ENCODE data around the gene DHDH.
A peak's percentile ranks its signal among the peaks of the same experiment; 100 is the strongest.

DHDH gene

GRCh38 chr19:48950159-48950558 is 16.7 kb downstream of the DHDH start:
- no peak for DNase-seq

DNA sequence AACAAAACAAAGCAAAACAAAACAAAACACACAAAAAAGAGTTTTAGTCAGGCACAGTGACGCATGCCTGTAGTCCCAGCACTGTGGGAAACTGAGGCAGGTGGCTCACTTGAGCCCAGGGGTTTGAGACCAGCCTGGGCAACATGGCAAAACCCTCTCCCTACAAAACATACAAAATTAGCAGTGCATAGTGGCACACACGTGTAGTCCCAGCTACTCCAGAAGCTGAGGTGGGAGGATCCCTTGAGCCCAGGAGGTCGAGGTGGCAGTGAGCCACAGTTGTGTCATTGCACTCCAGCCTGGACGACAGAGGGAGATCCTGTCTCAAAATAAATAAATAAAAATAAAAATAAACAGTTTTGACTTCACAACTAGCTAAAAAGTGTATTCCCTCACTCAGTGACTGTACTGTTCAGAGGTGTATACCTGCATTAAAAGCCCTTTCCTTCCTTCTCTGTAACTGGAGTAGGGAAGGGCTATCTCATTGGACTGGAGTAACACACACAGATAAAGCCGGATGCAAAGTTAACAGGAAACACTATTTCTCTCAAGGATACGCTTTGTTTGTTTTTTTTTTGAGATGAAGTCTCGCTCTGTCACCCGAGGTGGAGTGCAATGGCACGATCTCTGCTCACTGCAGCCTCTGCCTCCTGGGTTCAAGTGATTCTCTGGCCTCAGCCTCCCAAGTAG is 17.5 kb downstream of the DHDH start:
- DNase-seq = no peak

- no peak for DNase-seq
Observed at GRCh38 chr19:48953141-48953540, 19.6 kb downstream of the DHDH start.

- no peak for DNase-seq
Observed at GRCh38 chr19:48953990-48954594, 20.6 kb downstream of the DHDH start.

DNA sequence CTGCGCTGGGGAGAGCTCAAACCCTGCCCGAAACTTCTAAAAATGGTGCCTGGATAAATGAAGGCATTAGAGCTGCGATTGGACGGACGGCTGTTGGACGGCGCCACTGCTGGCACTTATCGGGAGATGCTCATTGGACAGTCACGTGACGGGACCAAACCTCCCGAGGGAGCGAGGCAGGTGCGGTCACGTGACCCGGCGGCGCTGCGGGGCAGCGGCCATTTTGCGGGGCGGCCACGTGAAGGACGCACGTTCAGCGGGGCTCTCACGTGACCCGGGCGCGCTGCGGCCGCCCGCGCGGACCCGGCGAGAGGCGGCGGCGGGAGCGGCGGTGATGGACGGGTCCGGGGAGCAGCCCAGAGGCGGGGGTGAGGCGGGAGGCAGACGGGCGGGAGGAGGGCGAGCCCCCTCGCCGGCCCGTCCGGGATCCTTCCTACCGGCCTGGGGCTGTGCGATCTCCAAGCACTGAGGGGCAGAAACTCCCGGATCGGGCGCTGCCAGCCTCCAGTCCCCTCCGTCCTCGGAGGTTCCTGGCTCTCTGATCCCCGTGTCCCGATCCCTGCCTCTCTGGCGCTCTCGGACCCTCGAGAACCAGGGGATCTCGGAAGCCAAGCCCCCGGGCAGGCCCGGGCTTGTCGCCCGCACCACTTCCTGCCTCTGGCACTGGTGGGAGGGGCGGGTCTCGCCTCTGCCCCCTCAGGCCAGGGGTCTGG is 21.3 kb downstream of the DHDH start, which contains the start of gene BAX:
Gene BAX, plus strand, starts transcription at position 281 of the 713 bp plus-strand sequence. Its CDS starts 54 bp downstream, at position 335.
- DNase-seq = peak; percentile 91

DNA sequence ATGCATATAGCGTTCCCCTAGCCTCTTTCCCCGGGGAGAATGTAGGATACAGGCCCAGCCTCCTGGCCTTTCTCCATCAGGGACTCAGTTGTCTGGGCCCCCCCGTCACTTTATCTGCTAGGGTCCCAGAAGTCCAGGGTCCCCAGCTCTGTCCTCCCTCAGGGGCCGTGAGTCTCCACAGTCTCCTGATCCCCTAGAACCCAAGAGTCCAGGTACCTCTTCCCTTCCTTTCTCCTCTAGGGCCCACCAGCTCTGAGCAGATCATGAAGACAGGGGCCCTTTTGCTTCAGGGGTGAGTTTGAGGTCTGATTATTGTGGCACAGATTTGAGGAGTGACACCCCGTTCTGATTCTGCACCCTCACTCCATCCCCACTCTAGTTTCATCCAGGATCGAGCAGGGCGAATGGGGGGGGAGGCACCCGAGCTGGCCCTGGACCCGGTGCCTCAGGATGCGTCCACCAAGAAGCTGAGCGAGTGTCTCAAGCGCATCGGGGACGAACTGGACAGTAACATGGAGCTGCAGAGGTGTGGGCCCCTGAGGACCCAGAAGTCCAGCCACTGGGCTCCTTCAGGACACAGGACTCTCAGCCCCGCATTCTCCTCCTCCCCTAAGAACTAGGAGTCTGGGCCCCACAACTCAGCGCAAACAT is 21.9 kb downstream of the DHDH start:
- DNase-seq = no peak

- no peak for DNase-seq
Observed at GRCh38 chr19:48958006-48958405, 24.5 kb downstream of the DHDH start.

DNA sequence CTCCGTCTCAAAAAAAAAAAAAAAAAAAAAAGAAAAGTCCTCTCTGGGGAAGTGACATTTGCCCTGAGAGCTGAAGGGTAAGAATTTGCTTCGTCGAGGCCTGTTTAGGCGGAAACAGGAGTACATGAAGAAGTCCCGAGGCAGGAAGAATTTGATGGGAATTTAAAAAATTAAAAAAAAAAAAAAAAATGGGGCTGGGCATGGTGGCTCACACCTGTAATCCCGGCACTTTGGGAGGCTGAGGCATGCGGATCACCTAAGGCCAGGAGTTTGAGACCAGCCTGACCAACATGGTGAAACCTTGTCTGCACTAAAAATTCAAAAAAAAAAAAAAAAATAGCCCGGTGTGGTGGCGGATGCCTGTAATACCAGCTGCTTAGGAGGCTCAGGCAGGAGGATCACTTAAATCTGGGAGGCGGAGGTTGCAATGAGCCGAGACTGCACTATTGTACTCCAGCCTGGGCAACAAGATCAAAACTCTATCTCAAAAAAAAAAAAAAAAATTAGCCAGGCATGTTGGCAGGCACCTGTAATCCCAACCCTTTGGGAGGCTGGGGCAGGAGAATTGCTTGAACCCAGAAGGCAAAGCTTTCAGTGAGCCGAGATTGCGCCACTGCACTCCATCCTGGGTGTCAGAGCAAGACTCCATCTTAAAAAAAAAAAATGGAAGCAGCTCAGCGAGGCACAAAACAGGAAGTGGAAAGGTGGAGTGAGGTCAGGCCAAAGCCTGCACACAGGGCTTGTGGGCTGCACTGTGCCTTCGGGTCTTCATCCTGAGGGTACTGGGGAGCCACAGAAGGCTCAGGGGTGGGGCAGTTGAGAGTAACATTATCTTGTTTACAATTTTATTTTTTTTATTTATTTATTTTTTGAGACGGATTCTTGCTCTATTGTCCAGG is 26.1 kb downstream of the DHDH start:
- DNase-seq = no peak

DNA sequence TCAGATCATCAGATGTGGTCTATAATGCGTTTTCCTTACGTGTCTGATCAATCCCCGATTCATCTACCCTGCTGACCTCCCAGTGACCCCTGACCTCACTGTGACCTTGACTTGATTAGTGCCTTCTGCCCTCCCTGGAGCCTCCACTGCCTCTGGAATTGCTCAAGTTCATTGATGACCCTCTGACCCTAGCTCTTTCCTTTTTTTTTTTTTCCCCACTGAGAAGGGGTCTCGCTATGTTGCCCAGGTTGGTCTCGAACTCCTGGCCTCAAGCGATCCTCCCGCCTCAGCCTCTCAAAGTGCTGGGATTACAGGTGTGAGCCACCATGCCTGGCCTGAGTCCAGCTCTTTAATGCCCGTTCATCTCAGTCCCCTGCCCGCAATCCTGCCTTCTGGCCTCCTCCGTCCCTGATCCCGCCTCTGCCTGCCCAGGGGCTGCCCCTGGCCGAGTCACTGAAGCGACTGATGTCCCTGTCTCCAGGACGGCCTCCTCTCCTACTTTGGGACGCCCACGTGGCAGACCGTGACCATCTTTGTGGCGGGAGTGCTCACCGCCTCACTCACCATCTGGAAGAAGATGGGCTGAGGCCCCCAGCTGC is 27.7 kb downstream of the DHDH start:
- no peak for DNase-seq

DNA sequence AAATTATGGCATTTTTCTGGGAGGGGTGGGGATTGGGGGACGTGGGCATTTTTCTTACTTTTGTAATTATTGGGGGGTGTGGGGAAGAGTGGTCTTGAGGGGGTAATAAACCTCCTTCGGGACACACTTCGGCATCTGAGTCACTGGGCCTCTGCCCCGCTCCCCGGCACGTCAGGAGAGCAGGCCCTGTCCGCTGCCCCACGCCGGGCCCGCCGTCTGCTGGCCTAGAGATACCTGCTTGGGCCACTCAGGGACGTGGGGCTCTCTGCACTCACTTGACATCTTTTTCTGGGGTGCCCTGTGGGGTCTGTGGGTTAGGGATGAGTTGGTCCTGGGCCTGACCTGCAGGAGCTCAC is 28.2 kb downstream of the DHDH start:
- DNase-seq = peak; percentile 25

GRCh38 chr19:48962029-48962848 is 28.7 kb downstream of the DHDH start:
- peak; percentile 49 for DNase-seq

DNA sequence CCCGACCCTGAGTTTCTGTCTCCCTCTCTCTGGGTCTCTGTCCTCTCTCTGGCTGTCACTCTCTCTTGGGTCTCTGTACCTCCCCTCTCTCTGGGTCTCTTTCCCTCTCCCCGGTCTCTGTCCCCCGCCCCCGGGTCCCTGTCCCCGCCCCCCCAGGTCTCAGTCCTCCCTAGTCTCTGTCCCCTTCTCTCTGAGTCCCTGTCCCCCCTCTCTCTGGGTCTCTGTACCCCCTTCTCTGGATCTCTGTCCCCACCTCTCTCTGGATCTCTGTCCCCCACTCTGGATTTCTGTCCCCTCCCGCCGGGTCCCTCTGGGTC is 29.3 kb downstream of the DHDH start:
- DNase-seq = no peak

DNA sequence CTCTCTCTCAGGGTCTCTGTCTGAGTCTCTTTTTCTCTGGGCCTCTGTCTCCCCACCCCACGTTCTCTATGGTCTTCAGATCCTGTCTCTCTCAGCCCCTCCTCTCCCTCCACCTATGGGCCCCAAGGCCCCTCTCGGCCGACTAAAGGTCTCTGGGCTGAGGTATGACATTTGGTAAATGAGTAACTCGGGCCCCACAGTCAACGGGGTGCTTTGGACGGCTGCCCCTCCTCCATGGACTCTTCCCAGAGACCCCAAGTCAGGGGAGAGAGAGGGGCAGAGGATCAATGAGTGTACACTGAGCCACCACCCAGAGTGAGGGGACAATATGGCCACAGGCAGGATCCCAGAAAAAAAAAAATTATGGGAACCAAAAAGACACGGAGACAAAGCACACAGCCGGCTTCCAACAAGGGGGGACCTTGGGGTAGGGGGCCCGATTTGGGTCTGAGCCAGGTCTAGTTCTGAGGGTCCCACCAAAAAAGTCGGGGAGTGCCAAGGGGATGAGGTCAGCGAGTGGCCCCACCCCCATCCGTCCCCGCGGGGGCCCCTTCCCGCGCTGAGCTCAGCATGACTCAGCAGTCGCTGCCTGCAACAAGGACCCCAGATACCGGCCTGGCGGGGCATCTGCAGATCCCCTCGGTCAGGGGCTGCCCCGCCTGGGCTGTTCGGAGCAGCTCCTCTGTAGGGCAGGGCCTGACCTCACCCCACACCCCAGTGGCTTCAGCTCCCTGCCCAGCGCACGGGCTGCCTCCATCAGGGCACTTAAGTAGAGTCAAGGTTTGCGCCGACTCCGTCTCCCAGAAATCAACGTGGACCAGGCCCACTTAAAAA is 30.1 kb downstream of the DHDH start:
- DNase-seq = peak; percentile 79

DNA sequence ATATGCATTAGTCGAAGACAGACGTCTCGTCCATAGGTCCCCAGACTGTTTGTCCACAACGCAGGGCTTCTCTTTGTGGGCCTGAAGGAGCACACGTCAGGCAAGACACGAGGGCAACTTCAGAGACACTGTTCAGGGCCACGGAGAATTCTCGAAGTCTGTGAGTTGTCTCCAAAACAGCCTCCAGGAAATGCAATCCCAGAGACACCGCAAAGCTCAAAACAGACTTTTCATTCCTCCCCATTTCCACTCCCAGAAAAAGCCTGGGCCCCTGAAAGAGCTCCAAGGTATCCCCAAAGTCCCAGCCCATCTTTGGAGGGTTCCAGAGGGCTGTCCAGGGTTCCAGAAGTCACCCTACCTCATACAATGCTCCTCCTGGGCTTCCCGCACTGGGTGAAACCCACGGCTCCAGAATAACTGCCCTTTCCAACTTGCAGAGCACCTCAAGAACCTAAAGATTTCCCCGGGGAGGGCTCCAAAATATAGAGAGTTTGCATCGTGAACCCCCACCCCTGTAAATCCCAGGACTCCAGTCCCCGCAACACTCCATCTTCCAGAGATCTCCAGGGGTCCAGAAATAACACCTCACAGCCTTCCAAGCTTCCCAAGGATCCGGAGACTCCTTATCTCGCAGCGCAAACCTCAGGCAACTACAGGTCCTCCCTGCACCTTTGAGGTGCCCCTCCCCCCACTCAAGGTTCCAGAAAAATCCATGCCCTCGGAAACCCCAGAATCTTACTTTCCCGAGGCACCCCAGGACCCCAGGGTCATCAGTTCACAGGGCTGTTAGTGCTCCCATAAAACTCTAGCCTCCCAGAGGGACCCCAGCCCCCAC is 30.9 kb downstream of the DHDH start:
- DNase-seq = peak; percentile 75

DNA sequence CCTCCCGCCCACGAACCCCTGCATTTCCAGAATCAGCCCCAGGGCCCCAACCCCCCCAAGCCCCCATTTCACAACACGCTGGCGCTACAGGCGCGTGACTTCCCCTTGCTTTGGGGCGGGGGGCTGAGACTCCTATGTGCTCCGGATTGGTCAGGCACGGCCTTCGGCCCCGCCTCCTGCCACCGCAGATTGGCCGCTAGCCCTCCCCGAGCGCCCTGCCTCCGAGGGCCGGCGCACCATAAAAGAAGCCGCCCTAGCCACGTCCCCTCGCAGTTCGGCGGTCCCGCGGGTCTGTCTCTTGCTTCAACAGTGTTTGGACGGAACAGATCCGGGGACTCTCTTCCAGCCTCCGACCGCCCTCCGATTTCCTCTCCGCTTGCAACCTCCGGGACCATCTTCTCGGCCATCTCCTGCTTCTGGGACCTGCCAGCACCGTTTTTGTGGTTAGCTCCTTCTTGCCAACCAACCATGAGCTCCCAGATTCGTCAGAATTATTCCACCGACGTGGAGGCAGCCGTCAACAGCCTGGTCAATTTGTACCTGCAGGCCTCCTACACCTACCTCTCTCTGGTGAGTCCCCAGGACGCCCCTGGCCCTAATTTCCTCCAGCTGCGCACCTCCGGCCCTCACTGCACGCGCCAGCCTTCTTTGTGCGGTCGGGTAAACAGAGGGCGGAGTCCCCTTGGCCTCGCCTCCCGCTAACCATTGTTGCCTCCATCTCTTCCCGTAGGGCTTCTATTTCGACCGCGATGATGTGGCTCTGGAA is 31.7 kb downstream of the DHDH start, which contains the start of gene FTL:
Gene FTL, plus strand, starts transcription at position 270 of the 766 bp plus-strand sequence. Its CDS starts 199 bp downstream, at position 469.
- peak; percentile 97 for DNase-seq

DNA sequence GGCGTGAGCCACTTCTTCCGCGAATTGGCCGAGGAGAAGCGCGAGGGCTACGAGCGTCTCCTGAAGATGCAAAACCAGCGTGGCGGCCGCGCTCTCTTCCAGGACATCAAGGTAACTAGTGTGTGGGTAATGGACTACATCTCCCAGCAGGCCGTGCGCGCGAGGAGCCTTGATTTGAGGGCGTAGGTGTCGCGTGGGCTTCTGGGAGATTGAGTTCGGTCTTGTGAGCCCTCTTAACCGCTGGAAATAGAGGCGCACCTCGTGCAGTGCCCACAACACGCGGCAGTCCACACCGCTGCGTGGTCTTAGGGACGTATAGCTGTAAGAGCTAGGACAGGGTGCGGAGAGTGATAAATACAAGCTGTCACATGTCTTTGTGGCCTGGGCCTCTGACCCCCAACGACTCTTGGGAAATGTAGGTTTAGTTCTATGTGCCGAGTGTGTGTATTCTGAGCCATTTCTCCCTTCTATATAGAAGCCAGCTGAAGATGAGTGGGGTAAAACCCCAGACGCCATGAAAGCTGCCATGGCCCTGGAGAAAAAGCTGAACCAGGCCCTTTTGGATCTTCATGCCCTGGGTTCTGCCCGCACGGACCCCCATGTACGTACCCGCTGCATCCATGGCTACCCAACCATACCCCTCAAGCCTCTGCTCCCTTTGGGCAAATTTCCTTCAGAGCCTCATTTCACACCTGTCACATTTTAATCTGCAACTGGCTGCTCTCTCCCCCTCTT is 32.5 kb downstream of the DHDH start:
- DNase-seq = no peak

All from right kidney (tissue), 1 donor.